D721Med (cell line): ENCODE measurements around the gene RAB6B.

Source experiments
- DNase-seq: peaks from one replicate; pipeline ENCODE4 v3.0.0; 2011; ENCODE audit warnings: low spot score; ENCODE audit not compliant: insufficient read length
- FAIRE-seq: peaks from 2 replicates; lab custom pipeline; 2011; peaks lifted over from hg19 to GRCh38; lab: Jason Lieb, UNC
- TF ChIP-seq, protein P1 (sequence below): IDR thresholded peaks from 2 replicates; pipeline ENCODE4 v1.5.1; 2012; ENCODE audit warnings: mild to moderate bottlenecking, control low read depth; ENCODE audit not compliant: insufficient read depth; ENCODE audit errors: missing control alignments

The RAB6B gene

DNA sequence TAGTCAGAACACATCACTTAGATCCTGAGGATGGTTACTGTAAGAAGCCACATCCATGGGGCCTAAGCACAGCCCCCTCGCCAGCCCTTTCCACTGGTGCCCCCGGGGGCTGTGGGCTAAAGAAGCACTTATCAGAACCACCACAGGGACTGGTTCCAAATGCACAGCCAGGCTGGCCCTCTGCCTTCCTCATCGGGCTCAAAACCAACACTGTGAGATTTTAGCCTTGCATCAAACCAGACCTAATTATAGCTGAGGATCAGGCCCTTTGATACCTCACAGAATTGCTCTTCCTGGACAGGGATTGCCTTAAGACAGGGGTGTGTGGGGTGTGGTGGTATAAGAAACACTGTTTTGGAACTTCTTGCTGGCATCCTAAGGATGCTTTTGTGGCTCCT is 66.4 kb downstream of the RAB6B start:
- no peak for DNase-seq
- FAIRE-seq = no peak
- TF ChIP-seq, protein P1, sequence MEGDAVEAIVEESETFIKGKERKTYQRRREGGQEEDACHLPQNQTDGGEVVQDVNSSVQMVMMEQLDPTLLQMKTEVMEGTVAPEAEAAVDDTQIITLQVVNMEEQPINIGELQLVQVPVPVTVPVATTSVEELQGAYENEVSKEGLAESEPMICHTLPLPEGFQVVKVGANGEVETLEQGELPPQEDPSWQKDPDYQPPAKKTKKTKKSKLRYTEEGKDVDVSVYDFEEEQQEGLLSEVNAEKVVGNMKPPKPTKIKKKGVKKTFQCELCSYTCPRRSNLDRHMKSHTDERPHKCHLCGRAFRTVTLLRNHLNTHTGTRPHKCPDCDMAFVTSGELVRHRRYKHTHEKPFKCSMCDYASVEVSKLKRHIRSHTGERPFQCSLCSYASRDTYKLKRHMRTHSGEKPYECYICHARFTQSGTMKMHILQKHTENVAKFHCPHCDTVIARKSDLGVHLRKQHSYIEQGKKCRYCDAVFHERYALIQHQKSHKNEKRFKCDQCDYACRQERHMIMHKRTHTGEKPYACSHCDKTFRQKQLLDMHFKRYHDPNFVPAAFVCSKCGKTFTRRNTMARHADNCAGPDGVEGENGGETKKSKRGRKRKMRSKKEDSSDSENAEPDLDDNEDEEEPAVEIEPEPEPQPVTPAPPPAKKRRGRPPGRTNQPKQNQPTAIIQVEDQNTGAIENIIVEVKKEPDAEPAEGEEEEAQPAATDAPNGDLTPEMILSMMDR = no peak

- DNase-seq (no peak), FAIRE-seq (no peak)
- TF ChIP-seq, protein P1 = no peak
These were observed 66.9 kb downstream of the RAB6B start for GRCh38 chr3:133828576-133829309.

GRCh38 chr3:133827684-133828083 is 68.0 kb downstream of the RAB6B start:
- FAIRE-seq (no peak), DNase-seq (no peak)
- TF ChIP-seq, protein P1 = no peak

DNA sequence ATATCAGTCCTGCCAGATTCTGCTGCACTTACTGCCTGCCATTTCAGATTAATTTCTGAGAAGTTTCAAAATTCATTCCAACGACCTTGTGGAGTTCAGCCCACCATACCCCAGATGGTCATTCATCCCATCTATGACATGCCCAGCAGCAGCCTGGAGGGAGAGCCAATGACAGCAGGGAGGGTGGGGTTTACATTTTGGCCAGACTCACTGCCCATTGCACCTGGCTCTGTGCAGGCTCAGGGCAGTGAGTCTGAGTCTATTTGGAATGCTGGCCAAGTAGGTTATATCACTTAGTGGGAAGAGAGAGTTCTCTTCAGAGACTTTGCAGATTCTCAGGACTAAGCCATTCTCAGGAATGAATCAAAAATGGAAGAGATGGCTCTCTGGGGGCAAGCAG is 68.5 kb downstream of the RAB6B start:
- FAIRE-seq (no peak), DNase-seq (no peak)
- TF ChIP-seq, protein P1 = no peak

DNA sequence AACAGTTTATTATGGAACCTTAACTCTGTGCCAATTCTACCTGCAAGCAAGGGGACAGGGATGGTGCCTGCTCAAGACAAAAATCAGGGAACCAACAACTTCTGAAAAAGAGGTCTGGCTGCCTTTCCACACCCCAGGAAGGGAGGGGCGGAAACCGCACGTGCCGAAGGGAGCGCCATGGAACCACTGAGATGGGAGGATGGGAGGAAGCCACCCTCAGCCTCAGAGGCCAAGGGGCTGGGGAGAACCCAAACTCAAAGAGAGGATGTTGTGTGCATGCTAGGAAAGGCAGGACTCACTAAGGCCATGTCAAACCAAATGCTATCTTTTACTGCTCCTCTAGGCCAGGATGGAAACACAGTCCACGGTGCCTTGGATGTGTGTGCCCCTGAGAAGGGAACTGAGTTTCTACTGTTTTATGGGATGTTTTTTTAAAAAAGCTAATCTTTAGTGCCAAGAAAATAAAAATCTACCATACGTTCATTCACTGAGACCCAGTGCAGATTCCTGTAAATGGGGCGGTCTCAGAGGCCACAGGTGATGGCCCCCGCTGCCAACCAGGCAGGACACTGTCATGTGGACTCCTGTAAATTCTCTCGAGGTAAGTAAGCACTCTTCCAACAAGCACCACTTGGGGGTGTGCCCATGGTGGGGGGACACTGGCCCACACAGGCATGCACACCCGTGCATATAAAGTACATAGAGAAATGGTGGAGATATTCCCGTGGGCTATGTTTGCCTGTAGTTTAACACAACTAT is 69.5 kb downstream of the RAB6B start:
- DNase-seq (no peak), FAIRE-seq (no peak)
- TF ChIP-seq, protein P1 = no peak

DNA sequence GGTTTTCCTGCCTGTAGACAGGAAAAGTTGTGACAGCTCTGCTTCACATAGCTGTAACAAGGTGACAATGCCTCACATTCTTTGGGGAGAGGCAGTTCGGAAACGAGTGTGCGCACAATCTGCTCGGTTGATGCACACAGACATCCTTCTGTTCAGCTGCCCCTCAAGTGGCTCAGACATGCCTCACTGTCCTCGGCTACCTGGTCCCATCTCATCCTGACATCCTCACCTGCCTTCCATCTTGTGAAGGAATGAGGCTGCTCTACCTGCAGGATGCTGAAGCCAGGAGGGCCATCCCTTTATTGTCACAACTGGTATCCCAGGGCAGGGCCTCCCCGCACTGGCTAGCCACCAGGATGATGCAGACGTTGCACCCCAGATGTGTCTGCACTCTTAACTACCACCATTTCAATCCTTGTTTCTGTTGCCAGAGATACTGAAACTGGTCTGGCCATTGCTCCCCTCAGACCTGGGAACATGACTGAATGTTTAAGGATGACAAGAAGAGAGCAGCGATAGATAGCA is 70.7 kb downstream of the RAB6B start:
- TF ChIP-seq, protein P1 = no peak
- FAIRE-seq (no peak), DNase-seq (no peak)
